WTC11 (cell line): ENCODE results near the gene TMC8. TPM values are rescaled to one million over a fixed set of nuclear protein-coding genes. Genes with fewer than 3 reads are reported as not detected.

Experiments used
- ATAC-seq: fragments of 200-7000 bp; cut with Tn5 transposase; 2 replicates; pipeline ENCODE4 v1.10.0; 2021; ENCODE audit warnings: mild to moderate bottlenecking, moderate library complexity
- CTCF ChIA-PET: fragments of 300-600 bp; sonication (Branson Sonifier 250); formaldehyde crosslinking; loops from one replicate; lab custom pipeline; 2021; ENCODE audit warnings: antibody characterized with exemption; lab: Charles Lee
- POLR2A ChIA-PET: fragments of 350-600 bp; sonication (Branson Sonifier 250); formaldehyde crosslinking; loops from one replicate; lab custom pipeline; 2021; ENCODE audit warnings: antibody characterized with exemption; lab: Charles Lee
- DNase-seq: peaks from one replicate; pipeline ENCODE4 v3.0.0; 2021; ENCODE audit warnings: low spot score
- H3K27ac Mint-ChIP-seq: 2 replicates; pipeline ENCODE4 v1.8.0; 2021; ENCODE audit warnings: mixed read lengths
- H3K27me3 Mint-ChIP-seq: 2 replicates; pipeline ENCODE4 v1.8.0; 2021; ENCODE audit warnings: low read depth, mild to moderate bottlenecking, moderate library complexity, mixed read lengths
- H3K36me3 Mint-ChIP-seq: 2 replicates; pipeline ENCODE4 v1.8.0; 2021; ENCODE audit warnings: mixed read lengths
- H3K4me1 Mint-ChIP-seq: 2 replicates; pipeline ENCODE4 v1.8.0; 2022; ENCODE audit warnings: mixed read lengths
- H3K4me3 Mint-ChIP-seq: 2 replicates; pipeline ENCODE4 v1.8.0; 2021; ENCODE audit warnings: mild to moderate bottlenecking, moderate library complexity, mixed read lengths
- H3K9me3 Mint-ChIP-seq: 2 replicates; pipeline ENCODE4 v1.8.0; 2021; ENCODE audit warnings: mixed read lengths
- AR ChIP-seq: fragments of 250-450 bp; sonication (Bioruptor Pico); IDR thresholded peaks from 2 replicates; pipeline ENCODE4 v1.9.0; 2021; ENCODE audit warnings: mild to moderate bottlenecking
- CREB1 ChIP-seq: sonication (generic); formaldehyde crosslinking; IDR thresholded peaks from 2 replicates; pipeline ENCODE4 v1.8.0; 2023; ENCODE audit warnings: mild to moderate bottlenecking, missing genetic modification reagents
- FOXP1 ChIP-seq: sonication (generic); formaldehyde crosslinking; IDR thresholded peaks from 2 replicates; pipeline ENCODE4 v1.8.0; 2022; ENCODE audit warnings: missing genetic modification reagents, mild to moderate bottlenecking, moderate library complexity, borderline replicate concordance
- GABPB1 ChIP-seq: sonication (generic); formaldehyde crosslinking; IDR thresholded peaks from 2 replicates; pipeline ENCODE4 v1.8.1; 2023; ENCODE audit warnings: mild to moderate bottlenecking, missing genetic modification reagents
- HMGA2 ChIP-seq: fragments of 250-450 bp; sonication (Bioruptor Pico); IDR thresholded peaks from 2 replicates; pipeline ENCODE4 v1.4.0; 2021; ENCODE audit warnings: mild to moderate bottlenecking, moderate library complexity
- HMGXB4 ChIP-seq: sonication (generic); formaldehyde crosslinking; IDR thresholded peaks from 2 replicates; pipeline ENCODE4 v1.8.1; 2023; ENCODE audit warnings: mild to moderate bottlenecking, moderate library complexity, missing genetic modification reagents
- JAZF1 ChIP-seq: fragments of 250-450 bp; sonication (Bioruptor Pico); IDR thresholded peaks from 2 replicates; pipeline ENCODE4 v1.9.0; 2021; ENCODE audit warnings: moderate library complexity, mild to moderate bottlenecking, inconsistent platforms
- MAX ChIP-seq: sonication (generic); formaldehyde crosslinking; IDR thresholded peaks from 2 replicates; pipeline ENCODE4 v1.8.0; 2022; ENCODE audit warnings: mild to moderate bottlenecking, missing genetic modification reagents
- MLX ChIP-seq: sonication (generic); formaldehyde crosslinking; IDR thresholded peaks from 2 replicates; pipeline ENCODE4 v1.8.1; 2023; ENCODE audit warnings: mild to moderate bottlenecking, missing genetic modification reagents, moderate library complexity
- MXD4 ChIP-seq: fragments of 250-450 bp; sonication (Bioruptor Pico); IDR thresholded peaks from 2 replicates; pipeline ENCODE4 v1.8.0; 2021; ENCODE audit warnings: mild to moderate bottlenecking, moderate library complexity, borderline replicate concordance
- MYBL2 ChIP-seq: sonication (generic); formaldehyde crosslinking; IDR thresholded peaks from 2 replicates; pipeline ENCODE4 v1.8.1; 2023; ENCODE audit warnings: mild to moderate bottlenecking, moderate library complexity, missing genetic modification reagents
- PRDM15 ChIP-seq: sonication (generic); formaldehyde crosslinking; IDR thresholded peaks from 2 replicates; pipeline ENCODE4 v1.8.0; 2022; ENCODE audit warnings: missing genetic modification reagents
- RELA ChIP-seq: sonication (generic); formaldehyde crosslinking; IDR thresholded peaks from 2 replicates; pipeline ENCODE4 v1.8.1; 2022; ENCODE audit warnings: missing genetic modification reagents, mild to moderate bottlenecking, borderline replicate concordance
- SMAD4 ChIP-seq: sonication (generic); formaldehyde crosslinking; IDR thresholded peaks from 2 replicates; pipeline ENCODE4 v1.8.0; 2022; ENCODE audit warnings: mild to moderate bottlenecking, missing genetic modification reagents
- SOX15 ChIP-seq: fragments of 250-450 bp; sonication (Bioruptor Pico); IDR thresholded peaks from 2 replicates; pipeline ENCODE4 v1.9.0; 2021; ENCODE audit warnings: mild to moderate bottlenecking
- TEAD4 ChIP-seq: sonication (generic); formaldehyde crosslinking; IDR thresholded peaks from 2 replicates; pipeline ENCODE4 v1.8.0; 2022; ENCODE audit warnings: mild to moderate bottlenecking, missing genetic modification reagents
- USF2 ChIP-seq: sonication (generic); formaldehyde crosslinking; IDR thresholded peaks from 2 replicates; pipeline ENCODE4 v1.8.1; 2023; ENCODE audit warnings: mild to moderate bottlenecking, missing genetic modification reagents, moderate library complexity
- ZNF232 ChIP-seq: sonication (generic); formaldehyde crosslinking; IDR thresholded peaks from 2 replicates; pipeline ENCODE4 v1.8.0; 2022; ENCODE audit warnings: mild to moderate bottlenecking, missing genetic modification reagents
- ZNF396 ChIP-seq: fragments of 250-450 bp; sonication (Bioruptor Pico); IDR thresholded peaks from 2 replicates; pipeline ENCODE4 v1.8.0; 2021; ENCODE audit warnings: mild to moderate bottlenecking, moderate library complexity, borderline replicate concordance
- ZNF671 ChIP-seq: fragments of 250-450 bp; sonication (Bioruptor Pico); IDR thresholded peaks from 2 replicates; pipeline ENCODE4 v1.8.0; 2021; ENCODE audit warnings: mild to moderate bottlenecking
- total RNA-seq: library from RNA; stranded (reverse); gene quantifications from 3 replicates; pipeline ENCODE4 v1.2.3, GENCODE V29; 2021

TMC8 gene
- total RNA-seq, 1 experiment from 2014 or later = 3.7 TPM

GRCh38 chr17:78096093-78096492, 34.5 kb upstream of the TMC8 start:
- H3K4me3 Mint-ChIP-seq = no peak overlapping the region
- H3K27me3 Mint-ChIP-seq = no peaks in the 10 kb centered on the region; the same call in 1 of the 2 replicates
- CTCF ChIA-PET = interaction anchor here (1.3 to 2.3 kb wide), 3 partner anchors 11 to 77 kb away, joined by 3 to 10 read pairs (median 9); no protein-coding TSS in a partner anchor
- TF ChIP-seq GABPB1 (CRISPR knock-in tag) (no peak), TEAD4 (CRISPR knock-in tag) (no peak), ZNF396 (CRISPR knock-in tag) (no peak), SMAD4 (CRISPR knock-in tag) (no peak), SOX15 (no peak), MXD4 (no peak), MYBL2 (CRISPR knock-in tag) (no peak), USF2 (CRISPR knock-in tag) (no peak), FOXP1 (CRISPR knock-in tag) (no peak), PRDM15 (CRISPR knock-in tag) (no peak), ZNF671 (no peak), HMGXB4 (CRISPR knock-in tag) (no peak), MLX (CRISPR knock-in tag) (no peak)
- peaks cover 92% of the 10 kb centered on the region for H3K36me3 Mint-ChIP-seq
- no peak for ATAC-seq
- H3K4me1 Mint-ChIP-seq = no peaks in the 10 kb centered on the region
- no peak overlapping the region for H3K27ac Mint-ChIP-seq
- H3K9me3 Mint-ChIP-seq = peaks cover 24% of the 10 kb centered on the region
- no peak for DNase-seq
- POLR2A ChIA-PET = no interaction called here

GRCh38 chr17:78101112-78101511, 29.5 kb upstream of the TMC8 start:
- Mint-ChIP-seq H3K4me1 (peaks cover 9% of the 10 kb centered on the region), H3K27ac (no peak overlapping the region), H3K9me3 (peaks cover 33% of the 10 kb centered on the region), H3K36me3 (peaks cover 79% of the 10 kb centered on the region), H3K4me3 (no peak overlapping the region), H3K27me3 (no peaks in the 10 kb centered on the region)
- DNase-seq = no peak
- ChIA-PET CTCF (no interaction called here), POLR2A (interaction anchor here (0.6 kb wide), 1 partner anchor 800 kb away, joined by 4 read pairs; no protein-coding TSS in a partner anchor)
- ATAC-seq = no peak
- TF ChIP-seq MYBL2 (CRISPR knock-in tag) = no peak
- TF ChIP-seq HMGA2 = no peak
- no peak for TF ChIP-seq AR (CRISPR knock-in tag)
- TF ChIP-seq ZNF232 = no peak
- TF ChIP-seq MAX (CRISPR knock-in tag) = no peak
- no peak for TF ChIP-seq MLX (CRISPR knock-in tag)
- no peak for TF ChIP-seq JAZF1 (CRISPR knock-in tag)
- TF ChIP-seq RELA (CRISPR knock-in tag) = no peak
- no peak for TF ChIP-seq CREB1
- no peak for TF ChIP-seq PRDM15 (CRISPR knock-in tag)
